IMR-90 (cell line): ENCODE measurements around the gene RRP7A.
"Not testable (repeated sequence)": the region's sequence is repeated elsewhere in the genome, so short reads cannot be mapped to it uniquely, and the experiment has no call there.

Source experiments
- BHLHE40 ChIP-seq: fragments of 150-350 bp; IDR thresholded peaks from 2 replicates; pipeline ENCODE4 v1.6.1; 2016; ENCODE audit warnings: mild to moderate bottlenecking, low read depth, low read length
- CEBPB ChIP-seq: IDR thresholded peaks from 2 replicates; pipeline ENCODE4 v1.6.1; 2012; ENCODE audit warnings: low read depth, low read length, improper control_type of control experiment
- CTCF ChIP-seq: conservative IDR thresholded peaks from 2 replicates; pipeline ENCODE4 v1.5.1; 2012; ENCODE audit warnings: mild to moderate bottlenecking, low read depth, low read length, improper control_type of control experiment
- ELK1 ChIP-seq: fragments of 150-350 bp; IDR thresholded peaks from 2 replicates; pipeline ENCODE4 v1.6.1; 2016; ENCODE audit warnings: low read depth, mild to moderate bottlenecking, low read length, moderate library complexity, borderline replicate concordance
- FOS ChIP-seq: fragments of 150-350 bp; IDR thresholded peaks from 2 replicates; pipeline ENCODE4 v1.6.1; 2016; ENCODE audit warnings: low read depth, low read length
- NFE2L2 ChIP-seq: fragments of 150-350 bp; IDR thresholded peaks from 2 replicates; pipeline ENCODE4 v1.6.1; 2016; ENCODE audit warnings: low read depth, mild to moderate bottlenecking, low read length
- POLR2A ChIP-seq: IDR thresholded peaks from 2 replicates; pipeline ENCODE4 v1.6.1; 2012; ENCODE audit warnings: mild to moderate bottlenecking, low read depth, low read length
- RAD21 ChIP-seq: IDR thresholded peaks from 2 replicates; pipeline ENCODE4 v1.6.1; 2012; ENCODE audit warnings: low read length, improper control_type of control experiment
- RFX5 ChIP-seq: IDR thresholded peaks from 2 replicates; pipeline ENCODE4 v1.8.0; 2012; ENCODE audit warnings: low read depth, mild to moderate bottlenecking, low read length, moderate library complexity
- SMC3 ChIP-seq: fragments of 150-350 bp; IDR thresholded peaks from 2 replicates; pipeline ENCODE4 v1.6.1; 2016; ENCODE audit warnings: low read depth, mild to moderate bottlenecking, antibody characterized with exemption, low read length, moderate library complexity
- TF ChIP-seq, protein P1 (sequence below): fragments of 150-350 bp; IDR thresholded peaks from 2 replicates; pipeline ENCODE4 v1.6.1; 2017; ENCODE audit warnings: mild to moderate bottlenecking, antibody characterized with exemption, low read length, low read depth

GRCh38 chr22:42548126-42548525 is 28.5 kb upstream of the RRP7A start:
- TF ChIP-seq CTCF, RFX5, SMC3, RAD21, CEBPB, NFE2L2, ELK1, FOS, POLR2A, BHLHE40: not testable (repeated sequence)
- TF ChIP-seq, protein P1, sequence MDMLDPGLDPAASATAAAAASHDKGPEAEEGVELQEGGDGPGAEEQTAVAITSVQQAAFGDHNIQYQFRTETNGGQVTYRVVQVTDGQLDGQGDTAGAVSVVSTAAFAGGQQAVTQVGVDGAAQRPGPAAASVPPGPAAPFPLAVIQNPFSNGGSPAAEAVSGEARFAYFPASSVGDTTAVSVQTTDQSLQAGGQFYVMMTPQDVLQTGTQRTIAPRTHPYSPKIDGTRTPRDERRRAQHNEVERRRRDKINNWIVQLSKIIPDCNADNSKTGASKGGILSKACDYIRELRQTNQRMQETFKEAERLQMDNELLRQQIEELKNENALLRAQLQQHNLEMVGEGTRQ, result not testable (repeated sequence)
